ENCODE data around the gene AKAP13. TPM values are rescaled to one million over a fixed set of nuclear protein-coding genes. Genes with fewer than 3 reads are reported as not detected.

Gene AKAP13
- total and polyA plus RNA-seq, 2 of the 13 experiments (the other 11 are each of a cell fraction or from before 2014, with no cell fraction given), result 6.7 to 27.1 TPM

DNA sequence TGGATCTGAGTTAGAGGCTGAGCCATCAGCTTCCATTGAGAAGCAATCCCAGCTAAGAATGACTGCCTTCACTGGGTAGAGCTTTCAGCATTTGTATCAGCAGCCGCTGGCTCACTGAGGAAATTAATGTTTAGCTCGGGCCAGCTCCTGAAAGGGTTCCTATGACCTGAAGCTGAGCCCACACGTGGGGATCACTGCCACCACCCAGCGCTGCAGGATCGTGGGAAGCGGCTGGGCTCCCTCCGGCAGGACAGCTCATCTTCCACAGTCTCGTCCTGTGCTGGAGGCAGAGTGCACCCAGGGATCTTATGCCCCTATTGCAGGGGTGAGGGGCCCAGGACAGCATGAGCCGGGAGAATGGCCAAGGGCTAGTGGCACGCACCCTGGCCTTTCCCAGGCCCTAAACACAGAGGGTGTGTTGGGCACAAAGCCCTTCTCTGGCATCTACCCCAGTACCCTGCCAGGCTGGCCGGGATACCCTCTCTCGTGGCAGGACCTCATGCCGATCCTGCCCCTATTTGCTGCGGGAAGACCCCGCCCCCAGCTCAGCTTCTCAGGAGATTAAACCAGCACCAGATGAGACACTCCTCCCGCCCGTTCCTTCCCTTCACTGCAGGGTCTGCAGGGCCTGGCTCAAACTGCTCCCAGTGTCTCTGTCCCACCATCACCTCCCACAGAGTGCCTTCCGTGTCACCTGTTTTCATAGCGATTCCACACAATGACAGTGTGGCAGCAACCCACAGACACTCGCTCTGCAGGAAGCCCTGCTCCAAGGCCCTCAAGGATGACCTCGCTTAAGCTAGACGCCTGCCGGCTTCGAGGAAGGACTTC, 385.8 kb downstream of the AKAP13 start:
- no peaks in the 10 kb centered on the region for H3K27me3 ChIP-seq (ENCODE audit: control insufficient read depth in 1 of 2, insufficient read depth in 2 of 2, low read length in 2 of 2)
- no peak for TF ChIP-seq ZNF232 (CRISPR knock-in tag; IDR thresholded peaks at IDR 0.05; ENCODE audit: borderline replicate concordance)
- no peak for TF ChIP-seq ZNF383 (CRISPR knock-in tag; IDR thresholded peaks at IDR 0.05; ENCODE audit: borderline replicate concordance)
- TF ChIP-seq, protein P1, sequence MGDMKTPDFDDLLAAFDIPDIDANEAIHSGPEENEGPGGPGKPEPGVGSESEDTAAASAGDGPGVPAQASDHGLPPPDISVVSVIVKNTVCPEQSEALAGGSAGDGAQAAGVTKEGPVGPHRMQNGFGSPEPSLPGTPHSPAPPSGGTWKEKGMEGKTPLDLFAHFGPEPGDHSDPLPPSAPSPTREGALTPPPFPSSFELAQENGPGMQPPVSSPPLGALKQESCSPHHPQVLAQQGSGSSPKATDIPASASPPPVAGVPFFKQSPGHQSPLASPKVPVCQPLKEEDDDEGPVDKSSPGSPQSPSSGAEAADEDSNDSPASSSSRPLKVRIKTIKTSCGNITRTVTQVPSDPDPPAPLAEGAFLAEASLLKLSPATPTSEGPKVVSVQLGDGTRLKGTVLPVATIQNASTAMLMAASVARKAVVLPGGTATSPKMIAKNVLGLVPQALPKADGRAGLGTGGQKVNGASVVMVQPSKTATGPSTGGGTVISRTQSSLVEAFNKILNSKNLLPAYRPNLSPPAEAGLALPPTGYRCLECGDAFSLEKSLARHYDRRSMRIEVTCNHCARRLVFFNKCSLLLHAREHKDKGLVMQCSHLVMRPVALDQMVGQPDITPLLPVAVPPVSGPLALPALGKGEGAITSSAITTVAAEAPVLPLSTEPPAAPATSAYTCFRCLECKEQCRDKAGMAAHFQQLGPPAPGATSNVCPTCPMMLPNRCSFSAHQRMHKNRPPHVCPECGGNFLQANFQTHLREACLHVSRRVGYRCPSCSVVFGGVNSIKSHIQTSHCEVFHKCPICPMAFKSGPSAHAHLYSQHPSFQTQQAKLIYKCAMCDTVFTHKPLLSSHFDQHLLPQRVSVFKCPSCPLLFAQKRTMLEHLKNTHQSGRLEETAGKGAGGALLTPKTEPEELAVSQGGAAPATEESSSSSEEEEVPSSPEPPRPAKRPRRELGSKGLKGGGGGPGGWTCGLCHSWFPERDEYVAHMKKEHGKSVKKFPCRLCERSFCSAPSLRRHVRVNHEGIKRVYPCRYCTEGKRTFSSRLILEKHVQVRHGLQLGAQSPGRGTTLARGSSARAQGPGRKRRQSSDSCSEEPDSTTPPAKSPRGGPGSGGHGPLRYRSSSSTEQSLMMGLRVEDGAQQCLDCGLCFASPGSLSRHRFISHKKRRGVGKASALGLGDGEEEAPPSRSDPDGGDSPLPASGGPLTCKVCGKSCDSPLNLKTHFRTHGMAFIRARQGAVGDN (CRISPR knock-in tag; IDR thresholded peaks at IDR 0.05), result peak; percentile 9; the same call in 1 of the 2 replicates
- no peak for TF ChIP-seq ZFP82 (CRISPR knock-in tag; IDR thresholded peaks at IDR 0.05; ENCODE audit: borderline replicate concordance)
- H3K36me3 ChIP-seq (replicated peaks in 1 of 2; ENCODE audit: control insufficient read depth in 1 of 2, insufficient read depth in 2 of 2, low read length in 2 of 2), result peaks cover 6 to 7% of the 10 kb centered on the region in 2 experiments; a peak in 4 of 5 replicates
- CTCF ChIA-PET (ENCODE audit: low intra/inter-chr PET ratio, low total read pairs), result no interaction called here
- peaks cover 32% of the 10 kb centered on the region for H3K4me1 ChIP-seq (ENCODE audit: insufficient read depth, low read length)
- POLR2A ChIA-PET, result no interaction called here
- H3K79me2 ChIP-seq (ENCODE audit: insufficient read depth, low read length), result peaks cover 5% of the 10 kb centered on the region
- H3K9ac ChIP-seq (ENCODE audit: insufficient read depth, low read depth, low read length), result no peak overlapping the region
- FAIRE-seq (no peak), ATAC-seq (peak; percentile 37), DNase-seq (ENCODE audit: low spot score) (no peak)
- H4K20me1 ChIP-seq (ENCODE audit: insufficient read depth, low read length), result no peaks in the 10 kb centered on the region
- intact Hi-C loops (cut with micrococcal nuclease; ENCODE audit: unreplicated experiment) (no loop called here), in situ Hi-C loops (cut with HindIII; ENCODE audit: extremely low pct_ligation_motif_present, low pct_unique_long_range_greater_than_20kb) (no loop called here)
- H3K4me3 ChIP-seq (replicated peaks in 1 of 3; ENCODE audit: insufficient read depth in 1 of 3, low read depth in 2 of 3, low read length in 3 of 3), result no peak overlapping the region
- no TSS peak for BruUV-seq (replicated peaks)
- WGBS (ENCODE audit: low lambda C conversion rate), result 91% methylated on average over 10 of the region's 24 CpGs
- H2AFZ ChIP-seq (ENCODE audit: low read length), result no peak overlapping the region
- no peak overlapping the region for H3K27ac ChIP-seq (ENCODE audit: extremely low read length, insufficient read depth, low read length)
- H3K9me3 ChIP-seq (ENCODE audit: low read length), result no peaks in the 10 kb centered on the region
- 0 out of 2 replicates have a peak overlapping the region, but pooled peaks have one; percentile 3 for H3K4me2 ChIP-seq (ENCODE audit: low read depth, low read length)
